ENCODE results near the gene SLC41A3.

DNA sequence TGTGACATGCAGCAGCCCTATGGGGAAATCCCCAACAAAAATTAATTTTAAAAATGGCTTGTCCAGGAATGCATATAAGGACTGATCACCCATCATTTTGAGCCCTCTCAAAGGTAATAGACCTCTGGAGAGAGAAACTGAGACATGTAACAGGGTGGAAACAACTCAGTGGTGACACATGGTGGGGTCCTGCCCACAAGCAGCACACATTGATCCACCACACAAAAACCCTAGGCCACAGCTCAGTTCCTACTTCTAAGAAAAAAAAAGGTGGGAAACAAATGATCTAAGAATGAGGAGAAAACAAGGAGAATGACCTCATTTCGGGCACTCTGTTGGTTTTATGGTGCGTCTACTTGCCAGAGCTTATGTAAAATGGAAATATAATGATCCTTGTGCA lies 1.9 kb upstream of the SLC41A3 start:
- TF ChIP-seq POLR2AphosphoS5 (IDR thresholded peaks at IDR 0.05): no peak
- TF ChIP-seq POLR2A (IDR thresholded peaks at IDR 0.05): no peak

Data from transverse colon (tissue), 3 donors.